HG03064 (cell line): Measurements from ENCODE around the gene SCN9A.
"Not testable (repeated sequence)": the region's sequence is repeated elsewhere in the genome, so short reads cannot be mapped to it uniquely, and the experiment has no call there.

Experiments
- ATAC-seq: cut with Tn5 transposase; IDR thresholded peaks from one replicate; pipeline ENCODE4 v1.9.1; 2021; ENCODE audit warnings: low read depth; ENCODE audit not compliant: unreplicated experiment

The SCN9A gene

DNA sequence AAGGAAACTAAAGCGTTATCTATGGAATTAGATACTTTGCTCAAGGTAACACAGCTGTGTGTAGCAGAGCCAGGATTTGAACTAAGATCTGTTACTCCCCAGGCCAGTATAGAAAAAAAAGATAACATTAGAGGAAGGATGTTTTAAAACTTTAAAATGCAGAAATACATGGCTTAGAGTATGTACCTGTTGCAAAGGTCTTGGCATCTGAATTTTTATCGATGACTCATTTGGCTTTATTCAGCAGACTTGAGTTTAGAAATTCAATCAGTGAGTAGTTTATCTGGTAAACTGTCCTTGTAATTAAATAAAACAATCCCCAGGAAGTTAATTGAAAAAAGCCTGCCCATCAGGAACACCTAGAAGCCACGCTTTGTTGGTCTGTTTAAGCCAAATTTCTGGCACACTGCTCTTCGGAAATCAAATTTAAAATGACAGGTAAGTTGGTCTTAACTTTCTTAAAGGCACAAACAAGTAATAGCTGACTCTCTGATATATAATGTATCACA lies 36.9 kb downstream of the SCN9A start:
- no peak for ATAC-seq

DNA sequence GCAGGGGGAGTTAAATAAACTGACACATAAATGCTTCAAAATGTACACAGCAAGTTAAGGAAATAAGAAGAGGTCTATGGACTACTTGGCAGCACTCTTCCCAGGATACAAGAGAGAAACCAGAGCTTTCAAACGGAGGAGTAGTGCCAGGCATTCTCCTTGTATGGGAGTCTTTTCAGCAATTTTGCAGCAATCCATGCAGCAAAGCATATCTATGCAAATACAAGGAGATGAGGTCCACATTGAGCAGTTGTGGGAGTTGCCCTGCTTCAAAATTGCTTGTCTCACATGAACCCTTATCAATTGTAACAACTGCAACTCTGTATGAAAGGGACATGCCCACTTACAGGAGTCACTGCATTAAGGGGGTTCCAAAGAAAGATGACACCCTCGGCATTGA lies 37.8 kb downstream of the SCN9A start:
- no peak for ATAC-seq

DNA sequence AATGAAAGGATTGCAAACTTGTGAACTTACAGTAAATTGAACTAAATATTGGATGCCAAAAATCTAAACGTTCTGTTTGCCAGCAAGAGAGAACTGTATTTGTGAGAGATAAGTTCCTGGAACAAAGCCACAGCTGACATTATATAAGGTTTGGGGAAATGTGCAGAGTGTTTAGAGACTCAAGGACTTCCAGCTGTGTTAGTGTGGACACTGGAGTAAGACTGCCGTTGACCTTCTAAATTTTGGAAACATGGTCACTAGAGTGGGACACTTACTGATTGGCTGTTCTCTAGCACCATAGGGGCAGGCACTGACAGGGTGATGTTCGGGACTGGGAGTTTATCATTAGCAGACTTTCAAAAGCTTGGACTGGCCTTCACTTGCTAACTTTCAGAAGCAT lies 40.5 kb downstream of the SCN9A start:
- no peak for ATAC-seq

DNA sequence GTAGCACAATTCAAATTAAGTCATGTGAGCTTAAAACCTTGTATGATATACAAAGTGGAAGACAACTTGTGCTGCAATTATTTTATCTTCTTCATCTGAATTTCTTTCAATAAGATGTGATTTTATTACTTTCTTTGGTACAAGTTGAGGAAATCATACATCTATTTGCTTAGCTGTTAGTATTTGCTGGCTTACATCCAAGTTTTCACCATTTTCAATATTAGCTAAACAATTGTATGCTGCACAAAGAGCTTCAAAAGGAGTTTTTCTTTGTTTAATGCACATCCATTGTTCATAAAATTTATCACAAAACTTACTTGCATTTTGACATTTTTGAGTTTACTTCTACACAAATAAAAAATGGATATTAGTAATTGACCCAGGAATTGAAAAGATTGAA lies 40.9 kb downstream of the SCN9A start:
- no peak for ATAC-seq

DNA sequence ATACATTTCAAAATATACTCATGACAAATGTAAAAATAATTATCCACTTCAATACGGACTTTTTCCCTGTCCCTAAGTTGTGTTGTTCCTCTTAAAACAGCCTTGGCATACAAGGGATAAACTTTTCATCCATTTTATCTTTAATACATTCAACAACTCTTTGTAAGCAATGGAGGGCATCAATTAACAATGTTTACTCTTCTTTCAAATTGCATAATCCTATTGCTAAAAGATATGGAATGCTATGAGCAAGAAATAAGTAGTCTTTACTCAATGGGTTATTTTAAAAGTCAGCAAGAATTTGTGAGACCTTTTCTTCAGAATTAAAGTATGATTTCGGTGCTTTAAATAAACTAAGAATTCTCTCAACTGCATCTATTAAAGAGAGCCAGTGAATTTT lies 41.9 kb downstream of the SCN9A start:
- ATAC-seq: no peak

DNA sequence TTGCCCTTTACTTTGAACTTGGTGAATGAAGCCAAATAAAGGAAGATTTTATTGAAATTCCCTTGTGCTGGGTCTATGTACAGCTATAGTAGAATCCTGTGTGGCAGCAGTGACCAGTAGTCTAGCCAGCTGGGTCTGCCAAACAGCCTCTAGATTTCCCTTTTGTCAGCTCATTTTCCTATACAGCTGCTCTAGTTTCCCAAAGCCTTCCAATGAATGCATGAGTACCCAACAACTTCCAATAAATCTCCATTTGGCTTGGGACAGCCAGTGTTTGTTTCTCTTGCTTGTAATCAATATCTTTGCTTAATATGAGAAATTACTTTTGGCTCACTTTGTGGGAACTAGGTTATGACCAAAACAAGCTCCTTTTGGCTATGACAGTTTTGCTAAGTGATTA lies 43.6 kb downstream of the SCN9A start:
- ATAC-seq: no peak

DNA sequence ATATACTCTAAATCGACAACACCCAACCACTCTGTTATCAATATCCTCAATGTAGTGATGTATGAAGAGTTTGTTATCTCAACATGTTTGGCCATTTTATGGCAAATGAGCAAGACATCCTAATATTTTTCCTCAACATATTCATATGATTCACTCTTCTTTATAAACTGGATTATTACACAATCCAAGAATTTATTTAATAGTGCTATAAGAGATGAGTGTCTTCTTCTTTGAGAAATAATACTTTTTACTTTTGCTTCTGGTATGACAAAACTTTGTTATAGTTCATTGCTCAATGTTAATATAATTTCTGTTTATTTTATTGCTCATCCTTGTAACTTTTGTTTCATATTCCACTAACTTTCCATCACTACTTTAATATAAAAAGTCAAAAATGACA lies 44.3 kb downstream of the SCN9A start:
- ATAC-seq: no peak

DNA sequence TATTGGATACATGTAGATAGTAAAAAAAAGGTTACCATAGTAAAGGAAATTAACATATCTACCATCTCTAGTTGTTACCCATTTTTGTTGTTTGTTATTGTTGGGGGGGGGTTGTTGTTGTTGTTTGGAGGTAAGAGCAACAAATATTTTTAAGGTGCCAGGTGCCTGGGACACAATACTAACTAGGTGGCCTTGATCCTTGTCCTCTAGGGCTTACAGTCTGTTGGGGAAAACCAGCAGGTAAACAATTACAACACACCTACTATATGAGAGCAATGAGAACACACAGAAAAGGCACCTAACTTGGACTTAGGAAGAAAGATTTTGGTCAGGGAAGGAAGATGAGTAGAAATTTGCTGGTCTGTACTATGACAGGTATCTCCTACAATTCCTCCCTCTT lies 46.3 kb downstream of the SCN9A start:
- ATAC-seq: no peak

DNA sequence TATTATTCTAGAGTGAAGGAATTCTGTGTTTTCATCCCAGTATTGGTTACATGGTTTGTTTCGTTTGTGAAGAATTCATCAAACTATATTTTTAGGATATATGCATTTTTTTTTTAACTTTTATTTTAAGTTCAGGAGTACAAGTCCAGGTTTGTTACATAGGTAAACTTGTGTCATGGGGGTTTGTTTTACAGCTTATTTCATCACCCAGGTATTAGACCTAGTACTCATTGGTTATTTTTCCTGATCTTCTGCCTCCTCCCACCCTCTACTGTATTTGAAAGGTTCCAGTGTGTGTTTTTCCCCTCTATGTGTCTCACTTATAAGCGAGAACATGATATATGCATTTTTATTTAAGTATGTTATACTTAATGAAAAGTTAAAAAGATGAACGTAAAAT lies 47.6 kb downstream of the SCN9A start:
- no peak for ATAC-seq

DNA sequence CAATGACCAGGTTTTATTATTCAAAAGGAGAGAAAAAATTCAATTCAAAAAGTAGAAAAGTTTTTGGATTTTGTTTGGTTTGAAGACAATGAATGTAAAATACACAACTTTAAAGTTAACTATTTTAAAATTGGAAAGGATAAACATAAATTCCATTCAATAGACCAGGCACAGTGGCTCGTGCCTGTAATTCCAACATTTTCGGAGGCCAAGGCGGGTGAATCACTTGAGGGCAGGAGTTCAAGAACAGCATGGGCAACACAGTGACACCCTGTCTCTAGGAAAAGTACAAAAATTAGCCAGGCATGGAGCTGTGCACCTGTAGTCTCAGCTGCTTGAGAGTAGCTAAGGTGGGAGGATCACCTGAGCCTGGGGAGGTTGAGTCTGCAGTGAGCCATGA lies 54.7 kb downstream of the SCN9A start:
- ATAC-seq: no peak

DNA sequence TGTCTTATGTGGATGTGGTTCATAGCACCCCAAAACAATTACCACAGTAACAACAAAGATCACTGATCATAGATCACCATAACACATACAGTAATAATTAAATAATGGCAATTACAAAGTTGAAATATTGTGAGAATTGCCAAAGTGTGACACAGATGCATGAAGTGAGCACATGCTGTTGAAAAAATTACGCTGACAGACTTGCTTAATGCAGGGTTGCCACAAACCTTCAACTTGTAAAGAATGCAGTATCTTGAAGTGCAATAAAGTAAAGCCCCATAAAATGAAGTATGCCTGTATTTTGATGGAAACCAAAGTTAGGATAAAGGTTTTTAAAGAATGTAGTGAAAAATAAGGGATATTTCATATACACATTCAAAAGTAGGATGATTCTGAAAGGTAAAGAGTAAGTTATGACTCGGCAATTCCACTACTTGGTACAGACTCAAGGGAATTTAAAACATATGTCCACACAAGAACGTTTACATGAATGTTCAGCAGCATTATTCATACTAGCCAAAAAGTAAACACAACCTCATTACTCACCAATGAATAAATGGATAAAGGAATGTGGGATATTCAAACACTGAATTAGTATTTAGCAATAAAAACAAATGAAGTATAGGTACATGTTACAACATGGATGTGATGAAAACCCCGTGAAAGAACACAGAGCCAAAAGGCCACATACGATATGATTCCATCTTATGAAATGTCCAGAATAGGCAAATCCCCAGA lies 61.6 kb downstream of the SCN9A start:
- no peak for ATAC-seq

DNA sequence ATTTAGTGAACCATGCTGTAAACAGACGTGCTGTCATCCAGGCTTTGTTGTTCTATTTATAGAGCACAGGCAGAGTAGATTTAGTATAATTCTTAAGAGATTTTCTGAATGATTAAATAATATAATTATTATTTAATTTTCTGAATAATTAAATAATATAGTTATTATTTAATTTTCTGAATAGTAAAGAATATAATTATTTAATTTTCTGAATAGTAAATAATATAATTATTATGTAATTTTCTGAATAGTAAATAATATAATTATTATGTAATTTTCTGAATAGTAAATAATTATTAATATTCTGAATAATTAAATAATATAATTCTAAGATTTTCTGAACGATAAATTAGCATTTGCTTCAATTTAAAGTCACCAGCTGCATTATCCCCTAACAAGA lies 62.9 kb downstream of the SCN9A start:
- ATAC-seq: not testable (repeated sequence)

DNA sequence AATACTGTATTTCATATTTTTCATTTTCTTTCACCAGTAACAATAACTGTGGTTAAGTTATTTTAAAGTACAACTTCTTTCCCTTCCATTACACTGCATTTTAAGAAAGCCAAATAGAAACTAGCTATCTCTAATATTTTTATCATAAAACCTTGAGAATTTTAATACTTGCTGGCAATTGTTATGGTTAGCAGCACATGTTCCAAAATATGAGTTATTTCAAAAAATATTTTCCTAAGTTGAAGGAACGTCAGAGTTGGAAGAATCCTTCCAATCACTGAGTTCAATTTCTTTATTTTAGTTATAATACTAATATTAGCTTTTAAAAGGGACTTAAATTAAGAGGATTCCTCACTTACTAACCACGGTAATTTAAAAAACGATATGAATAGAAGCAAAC lies 68.4 kb downstream of the SCN9A start:
- no peak for ATAC-seq

DNA sequence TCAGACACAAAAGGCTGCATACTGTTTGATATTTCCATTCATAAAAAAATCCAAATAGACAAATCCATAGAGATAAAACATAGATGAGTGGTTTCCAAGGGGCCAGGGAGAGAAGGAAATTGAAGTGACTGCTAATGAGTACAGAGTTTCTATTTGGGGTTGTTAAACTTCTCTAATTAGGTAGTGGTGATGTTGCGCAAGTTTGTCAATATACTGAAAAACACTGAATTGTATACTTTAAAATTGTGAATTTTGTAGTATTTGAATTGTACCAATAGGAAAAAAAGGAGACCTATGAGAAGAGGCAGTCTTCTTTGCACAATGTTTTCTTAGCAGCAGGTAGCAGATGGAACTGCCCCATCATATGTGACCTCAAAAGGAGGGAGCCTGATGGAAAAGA lies 71.1 kb downstream of the SCN9A start:
- no peak for ATAC-seq

DNA sequence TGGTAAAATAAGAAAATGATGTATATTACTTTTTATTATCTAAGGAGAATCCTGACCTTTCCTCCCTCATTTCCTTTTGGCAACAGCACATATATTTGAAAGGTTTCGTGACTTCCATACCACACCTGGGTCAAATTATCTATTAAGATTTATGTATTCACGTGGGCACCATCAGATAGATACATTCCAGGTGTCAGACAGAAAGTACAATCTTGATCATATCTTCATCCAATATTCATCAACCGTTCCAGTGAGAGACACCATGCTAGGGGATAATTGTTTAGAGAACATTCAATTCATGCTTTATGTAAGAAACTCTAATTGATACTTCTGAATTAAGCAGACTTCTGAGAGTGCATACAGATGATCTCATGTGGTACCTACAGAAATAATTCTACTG lies 73.7 kb downstream of the SCN9A start:
- no peak for ATAC-seq

DNA sequence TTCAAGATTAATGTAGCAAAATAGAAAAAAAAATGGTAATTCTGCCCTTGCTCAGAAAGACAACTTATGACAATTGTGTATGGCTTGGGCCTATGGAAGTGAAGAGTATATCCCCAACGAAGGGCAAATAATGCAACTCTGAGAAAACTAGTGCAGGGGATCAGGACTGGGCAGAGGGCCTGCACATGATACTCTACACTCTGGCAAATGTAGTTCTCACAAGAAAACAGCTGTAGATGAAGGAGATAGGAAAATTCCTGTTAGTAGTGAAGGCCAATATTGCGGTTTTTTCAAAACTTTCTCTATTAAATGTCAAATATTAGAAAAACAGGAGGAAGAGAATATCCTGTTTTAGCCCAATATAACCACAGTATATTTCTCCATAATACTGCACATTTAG lies 77.8 kb downstream of the SCN9A start:
- ATAC-seq: no peak

DNA sequence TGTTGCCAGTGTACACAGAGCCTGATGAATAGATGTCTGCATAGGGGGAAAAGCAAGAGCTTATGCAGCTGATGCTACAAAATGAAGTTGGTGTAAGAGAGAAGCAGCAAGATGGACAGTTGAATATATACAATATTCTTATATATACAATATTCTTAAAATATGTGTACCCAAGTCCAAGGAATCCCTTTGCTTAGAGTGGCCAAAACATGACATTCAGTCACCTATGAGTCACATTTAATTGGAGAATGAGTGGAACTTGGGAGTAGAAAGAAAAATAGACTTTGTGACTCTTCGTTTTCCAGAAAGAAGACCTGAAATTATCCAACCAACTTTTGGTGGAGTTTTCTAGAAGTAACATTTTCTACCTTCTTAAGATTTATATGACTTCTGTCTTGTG lies 81.8 kb downstream of the SCN9A start:
- ATAC-seq: no peak

DNA sequence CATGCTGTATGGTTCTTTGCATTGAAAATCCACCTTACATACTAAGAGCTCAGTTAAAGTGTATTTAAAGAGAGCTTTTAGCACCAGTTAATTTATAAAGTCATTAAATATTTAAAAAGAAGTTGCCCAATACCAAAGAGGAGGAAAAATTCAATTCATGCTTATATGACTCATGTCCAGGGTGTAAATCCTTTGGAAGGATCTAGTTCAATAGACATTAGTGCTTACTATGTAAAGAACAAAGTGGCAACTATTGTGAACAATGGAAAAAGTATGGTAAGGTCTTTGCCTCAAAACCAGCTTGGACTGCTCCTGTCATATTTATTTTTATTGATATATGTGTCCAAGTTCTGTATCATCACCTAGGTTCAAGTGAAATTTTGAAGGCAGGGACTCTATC lies 90.5 kb downstream of the SCN9A start:
- no peak for ATAC-seq

DNA sequence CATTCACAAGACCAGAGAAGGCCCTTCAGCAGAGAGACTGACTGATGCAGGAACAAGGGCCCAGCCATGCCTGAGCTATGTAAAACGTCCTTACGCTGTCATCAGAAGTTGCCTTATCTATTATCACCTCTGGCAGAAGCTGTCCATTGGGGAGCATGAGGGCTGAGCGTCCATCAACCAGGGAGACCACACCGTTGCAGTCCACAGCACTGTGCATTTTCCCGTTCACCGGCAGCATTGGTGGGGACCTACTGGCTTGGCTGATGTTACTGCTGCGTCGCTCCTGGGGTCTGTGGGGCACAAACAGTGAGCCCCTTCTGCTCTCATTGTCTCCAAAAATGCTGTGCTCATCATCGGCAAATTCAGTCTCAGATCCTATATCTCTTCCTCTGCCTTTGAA lies 91.4 kb downstream of the SCN9A start:
- ATAC-seq: no peak

DNA sequence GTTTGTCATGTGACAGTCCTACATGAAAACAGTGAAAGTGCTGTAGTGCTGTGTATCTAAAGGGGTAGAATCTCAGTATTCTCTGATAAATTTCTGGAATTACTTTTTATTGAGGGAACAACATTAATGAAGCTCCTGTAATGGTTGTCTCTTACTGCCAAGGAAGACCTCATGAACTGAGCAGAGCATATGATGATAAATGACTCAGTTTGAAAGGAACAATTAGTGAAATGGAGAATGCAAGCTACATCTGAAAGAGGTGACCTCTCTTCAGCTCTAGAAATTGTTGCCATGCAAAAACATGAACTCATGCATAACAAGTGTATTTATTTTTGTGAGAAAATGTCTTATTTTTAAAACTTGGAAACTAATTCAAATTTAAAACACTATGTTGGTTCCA lies 93.6 kb downstream of the SCN9A start:
- no peak for ATAC-seq

DNA sequence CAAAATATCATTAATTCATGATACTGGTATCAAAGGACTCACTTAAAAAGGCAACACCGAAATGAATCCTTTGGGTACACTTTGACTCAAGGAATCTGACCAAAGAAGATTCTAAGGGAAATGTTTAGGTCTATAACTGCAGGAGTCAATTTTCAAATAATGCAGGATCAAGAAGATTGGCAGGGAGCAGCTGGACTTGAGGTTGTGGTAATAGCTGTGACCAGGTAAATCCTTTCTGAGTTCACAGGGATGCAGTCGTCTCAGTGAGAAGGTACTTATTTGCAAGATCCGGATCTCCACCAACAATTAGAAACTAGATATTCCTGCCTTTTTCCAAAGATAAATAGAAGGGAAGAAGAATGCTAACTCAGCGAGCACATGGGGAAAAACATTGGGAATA lies 96.9 kb downstream of the SCN9A start:
- ATAC-seq: no peak

DNA sequence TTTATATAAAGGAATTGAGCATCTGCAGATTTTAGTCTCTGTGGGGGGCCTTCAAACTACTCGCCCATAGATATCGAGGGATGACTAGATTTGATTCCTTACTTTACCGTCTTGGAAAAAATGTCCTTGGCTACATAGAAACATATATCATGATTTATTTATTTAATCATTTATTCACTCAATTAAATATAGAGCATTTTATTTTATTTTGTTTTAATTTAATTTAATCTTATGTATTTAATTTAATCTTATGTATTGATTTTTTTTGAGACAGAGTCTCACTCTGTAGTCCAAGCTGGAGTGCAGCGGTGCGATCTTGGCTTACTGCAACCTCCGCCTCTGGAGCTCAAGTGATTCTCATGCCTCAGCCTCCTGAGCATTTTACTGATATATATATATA lies 105.4 kb downstream of the SCN9A start:
- ATAC-seq: no peak

DNA sequence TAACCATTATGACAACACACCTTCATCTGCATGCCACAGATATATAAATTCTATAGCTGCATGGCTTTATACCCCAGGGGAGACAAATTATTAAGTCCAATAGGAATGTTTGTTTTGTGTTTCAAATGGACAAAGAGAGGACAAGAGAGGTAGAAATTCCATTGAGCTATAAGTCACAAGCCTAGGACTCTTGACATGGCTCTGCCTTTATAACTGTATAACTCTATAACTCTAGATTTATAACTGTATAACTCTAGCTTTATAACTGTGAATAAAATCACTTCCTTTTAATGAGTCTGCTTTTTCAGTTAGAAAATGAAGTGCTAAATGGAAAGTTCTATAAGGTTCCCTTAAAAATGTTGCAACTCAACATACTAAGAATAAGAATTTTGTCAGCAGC lies 106.4 kb downstream of the SCN9A start:
- no peak for ATAC-seq
